Muscle layer of colon (tissue), 2 donors: ENCODE data around the gene DHFR.
"Not testable (repeated sequence)": the region's sequence is repeated elsewhere in the genome, so short reads cannot be mapped to it uniquely, and the experiment has no call there.

Experiments
- H3K27ac ChIP-seq: one replicate; pipeline ENCODE4 v1.7.0; 2013; ENCODE audit warnings: low read depth, mild to moderate bottlenecking, low read length, moderate library complexity
- H3K27me3 ChIP-seq, 2 donors: one replicate each; pipeline ENCODE4 v1.7.0; 2013; ENCODE audit warnings: low read length in 2 of 2, mild to moderate bottlenecking in 2 of 2; ENCODE audit not compliant: insufficient read depth in 2 of 2, control insufficient read depth in 1 of 2
- H3K36me3 ChIP-seq: one replicate; pipeline ENCODE4 v1.7.0; 2013; ENCODE audit warnings: mild to moderate bottlenecking, low read length; ENCODE audit not compliant: insufficient read depth
- H3K4me1 ChIP-seq: one replicate; pipeline ENCODE4 v1.7.0; 2013; ENCODE audit warnings: mild to moderate bottlenecking, low read length; ENCODE audit not compliant: insufficient read depth
- H3K4me3 ChIP-seq, 2 donors: one replicate each; pipeline ENCODE4 v1.7.0; 2013; ENCODE audit warnings: low read length in 2 of 2, low read depth in 1 of 2, mild to moderate bottlenecking in 1 of 2, moderate library complexity in 1 of 2
- H3K9ac ChIP-seq: one replicate; pipeline ENCODE4 v1.7.0; 2013; ENCODE audit warnings: low read length
- H3K9me3 ChIP-seq: one replicate; pipeline ENCODE4 v1.7.0; 2013; ENCODE audit warnings: mild to moderate bottlenecking, low read length
- donor health status: abdominal sarcoma.
- donor health status: Adenocarcinoma of cecum.

DHFR gene

DNA sequence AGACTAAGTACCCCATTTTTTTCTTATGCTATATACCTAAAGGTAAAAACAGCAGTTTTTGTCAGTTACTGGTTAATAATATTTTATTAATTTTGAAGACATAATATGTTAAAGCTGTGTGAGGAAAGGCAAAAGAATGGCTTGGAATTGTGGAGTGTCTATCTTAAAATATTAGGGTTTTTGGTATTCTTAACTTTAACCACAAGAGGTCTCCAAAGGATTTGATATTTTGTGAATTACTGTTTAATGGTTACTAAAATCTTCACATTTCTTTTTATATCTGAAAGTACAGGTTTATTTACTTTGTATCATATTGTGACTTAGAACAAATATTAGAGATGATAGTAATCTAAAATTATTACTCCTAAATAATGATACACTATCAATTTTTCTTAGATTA is 32.0 kb upstream of the DHFR start:
- H3K4me3 ChIP-seq: no peak overlapping the region
- H3K27ac ChIP-seq: no peak overlapping the region
- peaks cover 5% of the 10 kb centered on the region for H3K36me3 ChIP-seq
- no peak overlapping the region for H3K9ac ChIP-seq
- H3K27me3 ChIP-seq: no peaks in the 10 kb centered on the region
- no peaks in the 10 kb centered on the region for H3K4me1 ChIP-seq
- H3K9me3 ChIP-seq: no peaks in the 10 kb centered on the region

DNA sequence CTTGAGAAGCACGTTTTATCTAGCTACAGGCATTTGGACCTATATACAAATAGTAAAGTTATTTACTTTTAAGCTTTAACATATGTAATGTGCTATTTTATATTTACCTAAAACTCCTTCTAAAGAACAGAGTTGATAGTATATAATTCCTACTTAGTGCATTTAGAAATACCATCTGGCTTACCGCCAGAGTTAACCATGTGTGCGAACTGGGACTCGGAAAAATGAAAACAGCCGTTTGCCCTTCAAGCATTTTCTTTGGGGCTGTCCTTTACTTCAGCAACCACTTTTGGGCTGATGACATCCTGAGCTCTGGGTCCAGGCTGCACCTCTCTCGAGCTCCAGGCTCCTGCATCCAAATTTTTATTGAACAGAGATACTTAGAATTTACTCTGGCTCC is 21.9 kb upstream of the DHFR start:
- Histone ChIP-seq H3K4me1 (peaks cover 7% of the 10 kb centered on the region), H3K9me3 (no peaks in the 10 kb centered on the region), H3K27ac (no peak overlapping the region), H3K27me3 (no peaks in the 10 kb centered on the region), H3K9ac (no peak overlapping the region), H3K4me3 (no peak overlapping the region), H3K36me3 (no peaks in the 10 kb centered on the region)

DNA sequence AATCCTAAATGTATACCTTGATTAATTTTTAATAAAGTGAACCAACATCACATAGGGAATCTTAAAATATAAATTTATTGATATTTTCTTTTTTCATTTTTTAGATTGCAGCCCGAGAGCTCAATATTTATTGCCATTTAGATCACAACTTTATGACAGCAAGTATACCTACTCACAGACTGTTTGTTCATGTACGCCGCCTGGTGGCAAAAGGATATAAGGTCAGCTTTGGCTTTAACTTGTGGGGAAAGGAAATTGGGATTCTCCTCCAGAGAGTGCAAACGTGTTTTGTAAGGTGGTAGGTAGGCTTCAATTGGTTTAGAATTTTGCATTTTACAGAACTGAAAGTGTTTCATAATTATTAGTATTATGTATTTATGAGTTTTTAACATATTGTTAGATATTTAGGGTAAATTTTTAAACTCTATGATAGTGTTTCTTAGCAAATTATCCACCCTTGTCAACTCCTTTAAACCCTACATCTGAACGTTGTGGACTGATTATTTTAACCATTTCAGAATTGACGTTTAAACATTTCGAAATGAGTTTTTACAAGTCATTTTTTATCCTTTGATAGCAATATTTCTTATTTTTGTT is 17.5 kb upstream of the DHFR start:
- Histone ChIP-seq H3K36me3 (no peaks in the 10 kb centered on the region), H3K9ac (no peak overlapping the region), H3K4me3 (no peak overlapping the region), H3K27me3 (no peaks in the 10 kb centered on the region), H3K27ac (no peak overlapping the region), H3K9me3 (no peaks in the 10 kb centered on the region), H3K4me1 (no peaks in the 10 kb centered on the region)

DNA sequence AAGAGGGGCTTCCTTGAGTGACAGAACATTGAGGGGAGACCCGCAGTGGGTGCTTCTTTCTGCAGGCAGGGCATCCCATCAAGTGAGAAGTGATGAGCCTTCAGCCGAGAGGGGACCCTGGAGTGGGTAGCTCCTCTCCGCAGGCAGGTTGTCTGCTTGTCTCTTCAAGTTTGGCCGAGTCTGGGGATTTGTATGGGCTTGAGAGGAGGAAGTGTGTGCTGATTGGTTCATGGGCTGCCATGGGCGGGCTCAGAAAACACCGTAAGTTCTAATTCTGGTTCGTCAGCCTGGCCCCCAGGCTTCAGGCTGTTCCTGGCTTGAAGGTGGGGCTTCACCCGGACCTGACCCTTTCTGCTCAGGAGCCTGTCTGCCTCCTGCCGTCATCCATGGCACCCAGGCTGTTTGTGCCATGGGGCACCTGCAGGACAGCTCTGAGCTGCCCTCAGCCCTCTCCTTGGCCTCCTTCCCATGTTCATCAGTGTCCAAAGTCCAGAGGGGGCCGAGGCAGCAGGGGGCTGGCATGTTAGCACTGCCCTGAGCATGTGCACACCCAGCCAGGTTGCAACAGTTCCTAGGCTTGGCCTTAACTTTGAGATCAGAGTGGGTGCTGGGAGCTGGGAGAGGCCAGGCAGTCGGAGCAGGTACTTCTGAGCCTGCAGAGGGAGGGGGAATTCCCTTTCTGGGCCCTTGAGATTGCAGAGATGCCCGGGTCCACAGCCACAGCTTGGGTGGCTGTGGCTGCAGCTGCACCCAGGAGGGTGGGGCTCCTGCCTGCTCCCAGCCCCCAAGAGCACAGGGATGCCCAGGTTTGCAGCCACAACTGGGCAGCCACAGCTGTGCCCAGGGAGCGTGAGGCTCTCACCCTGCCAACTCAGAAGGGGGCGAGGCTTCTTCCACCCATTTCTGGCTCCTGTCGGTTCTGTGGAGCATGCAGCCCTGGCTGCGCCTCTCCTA is 13.5 kb upstream of the DHFR start:
- no peak overlapping the region for H3K4me3 ChIP-seq
- H3K9ac ChIP-seq: no peak overlapping the region
- peaks cover 17% of the 10 kb centered on the region for H3K36me3 ChIP-seq

DNA sequence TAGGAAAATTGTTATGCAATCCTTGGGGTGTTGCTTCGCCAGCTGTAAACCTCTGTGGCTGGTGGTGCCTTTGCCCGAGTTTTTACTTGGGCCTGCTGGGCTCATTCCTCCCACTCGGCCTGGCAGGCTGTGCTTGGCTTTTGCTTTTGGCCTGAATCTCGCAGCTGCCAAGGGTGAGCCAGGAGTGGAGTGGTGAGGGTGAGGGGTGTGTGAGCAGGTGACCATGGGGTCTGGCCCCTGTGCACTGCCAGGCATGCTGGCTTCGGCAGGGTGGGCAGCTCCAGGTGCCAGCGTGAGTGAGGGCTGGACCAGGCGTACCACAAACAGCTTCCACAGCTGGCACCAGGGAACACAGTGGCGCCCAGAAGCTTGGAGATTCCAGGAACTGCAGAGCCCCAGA is 12.6 kb upstream of the DHFR start:
- Histone ChIP-seq H3K4me3 (no peak overlapping the region), H3K9ac (no peak overlapping the region), H3K36me3 (peaks cover 17% of the 10 kb centered on the region), H3K27me3 (no peaks in the 10 kb centered on the region), H3K27ac (no peak overlapping the region), H3K4me1 (no peaks in the 10 kb centered on the region), H3K9me3 (no peaks in the 10 kb centered on the region)

More for the DNA sequence above, 13.5 kb upstream of the DHFR start:
- Histone ChIP-seq H3K9me3 (no peaks in the 10 kb centered on the region), H3K27ac (no peak overlapping the region), H3K4me1 (no peaks in the 10 kb centered on the region), H3K27me3 (no peaks in the 10 kb centered on the region)

DNA sequence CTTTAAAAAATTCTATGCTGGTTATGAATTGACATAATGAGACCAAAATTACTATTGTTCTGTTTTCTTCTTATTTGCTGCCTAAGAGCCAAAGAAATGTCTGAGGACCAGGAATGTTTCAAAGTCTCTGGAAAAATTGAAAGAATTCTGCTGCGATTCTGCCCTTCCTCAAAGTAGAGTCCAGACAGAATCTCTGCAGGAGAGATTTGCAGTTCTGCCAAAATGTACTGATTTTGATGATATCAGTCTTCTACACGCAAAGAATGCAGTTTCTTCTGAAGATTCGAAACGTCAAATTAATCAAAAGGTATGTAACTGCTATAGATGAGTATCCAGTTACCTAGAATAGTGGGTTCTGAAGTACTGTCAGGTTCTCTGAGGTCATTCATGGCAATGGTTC is 10.3 kb upstream of the DHFR start:
- H3K4me1 ChIP-seq: no peaks in the 10 kb centered on the region
- H3K4me3 ChIP-seq: no peak overlapping the region
- no peak overlapping the region for H3K9ac ChIP-seq
- H3K27me3 ChIP-seq: no peaks in the 10 kb centered on the region
- peaks cover 24% of the 10 kb centered on the region for H3K36me3 ChIP-seq
- H3K9me3 ChIP-seq: no peaks in the 10 kb centered on the region
- no peak overlapping the region for H3K27ac ChIP-seq

DNA sequence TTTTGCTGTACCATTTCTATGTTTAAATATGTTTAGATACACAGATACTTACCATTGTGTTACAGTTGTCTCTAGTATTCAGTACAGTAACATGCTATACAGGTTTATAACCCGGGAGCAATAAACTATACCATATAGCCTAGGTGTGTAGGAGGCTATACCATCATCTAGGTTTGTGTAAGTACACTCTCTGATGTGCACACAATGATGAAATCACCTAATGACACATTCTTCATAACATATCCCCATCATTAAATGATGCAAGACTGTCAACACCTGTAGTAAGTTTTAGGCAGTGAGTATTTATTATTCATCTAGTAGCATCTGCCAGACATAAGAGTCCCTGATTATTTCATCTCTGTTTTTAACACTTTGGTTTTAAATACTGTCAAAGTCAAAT is 7.3 kb upstream of the DHFR start:
- H3K9me3 ChIP-seq: no peaks in the 10 kb centered on the region
- H3K27ac ChIP-seq: no peak overlapping the region
- H3K9ac ChIP-seq: no peak overlapping the region
- no peak overlapping the region for H3K4me3 ChIP-seq
- H3K27me3 ChIP-seq: no peaks in the 10 kb centered on the region
- no peaks in the 10 kb centered on the region for H3K4me1 ChIP-seq
- peaks cover 28% of the 10 kb centered on the region for H3K36me3 ChIP-seq

DNA sequence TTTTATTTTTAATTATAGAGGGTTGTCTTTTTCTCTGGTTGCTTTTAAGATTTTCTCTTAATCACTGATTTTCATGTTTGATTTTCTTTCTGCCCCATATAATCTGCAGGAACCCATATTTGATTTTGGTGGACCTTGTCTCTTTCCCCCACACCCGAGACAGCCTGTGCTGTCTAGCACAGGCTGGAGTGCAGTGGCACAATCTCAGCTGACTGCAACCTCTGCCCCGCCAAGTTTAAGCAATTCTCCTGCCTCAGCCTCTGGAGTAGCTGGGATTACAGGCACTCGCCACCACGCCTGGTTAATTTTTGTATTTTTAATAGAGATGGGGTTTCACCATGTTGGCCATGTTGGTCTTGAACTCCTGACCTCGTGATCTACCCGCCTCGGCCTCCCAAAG is 5.9 kb upstream of the DHFR start:
- H3K9ac ChIP-seq, H3K9me3 ChIP-seq, H3K4me1 ChIP-seq, H3K27me3 ChIP-seq, H3K27ac ChIP-seq, H3K4me3 ChIP-seq: not testable (repeated sequence)
- peaks cover 18% of the 10 kb centered on the region for H3K36me3 ChIP-seq

DNA sequence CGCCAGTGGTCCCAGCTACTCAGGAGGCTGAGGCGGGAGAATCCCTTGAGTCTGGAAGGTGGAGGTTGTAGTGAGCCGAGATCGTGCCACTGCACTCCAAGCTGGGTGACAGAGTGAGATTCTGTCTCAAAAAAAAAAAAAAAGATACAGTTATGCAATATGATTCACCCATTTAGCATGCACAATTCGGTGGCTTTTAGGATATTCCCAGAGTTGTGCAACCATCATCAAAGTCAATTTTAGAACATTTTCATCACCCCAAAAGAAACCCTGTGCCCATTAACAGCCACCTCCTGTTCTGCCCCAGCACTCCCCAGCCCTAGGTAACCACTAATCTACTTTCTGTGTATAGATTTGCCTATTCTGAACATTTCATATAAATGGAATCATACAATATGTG is 4.3 kb upstream of the DHFR start:
- no peaks in the 10 kb centered on the region for H3K27me3 ChIP-seq
- no peak overlapping the region for H3K4me3 ChIP-seq
- H3K36me3 ChIP-seq: peaks cover 10% of the 10 kb centered on the region
- no peaks in the 10 kb centered on the region for H3K9me3 ChIP-seq
- H3K4me1 ChIP-seq: peaks cover 8% of the 10 kb centered on the region
- no peak overlapping the region for H3K27ac ChIP-seq
- H3K9ac ChIP-seq: no peak overlapping the region

DNA sequence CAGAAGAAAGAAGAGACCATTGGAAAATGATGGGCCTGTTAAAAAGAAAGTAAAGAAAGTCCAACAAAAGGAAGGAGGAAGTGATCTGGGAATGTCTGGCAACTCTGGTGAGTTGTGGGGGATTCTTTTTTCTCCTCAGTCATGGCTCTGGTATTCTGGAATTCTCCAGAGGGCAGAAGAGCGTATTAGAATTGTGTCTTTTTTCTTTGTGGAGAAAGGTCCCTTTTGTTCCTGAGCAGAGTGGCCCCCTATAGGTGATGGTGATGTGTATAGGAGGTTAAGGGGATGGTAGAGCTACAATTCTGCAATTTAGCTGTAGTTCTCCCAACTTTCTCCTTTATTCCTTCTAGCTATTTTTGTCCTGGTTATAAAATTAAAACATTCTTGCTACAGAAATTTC is 1.6 kb upstream of the DHFR start:
- Histone ChIP-seq H3K9me3 (no peaks in the 10 kb centered on the region), H3K4me3 (no peak overlapping the region), H3K4me1 (peaks cover 19% of the 10 kb centered on the region), H3K27ac (no peak overlapping the region), H3K36me3 (peaks cover 4% of the 10 kb centered on the region), H3K9ac (no peak overlapping the region), H3K27me3 (no peaks in the 10 kb centered on the region)

DNA sequence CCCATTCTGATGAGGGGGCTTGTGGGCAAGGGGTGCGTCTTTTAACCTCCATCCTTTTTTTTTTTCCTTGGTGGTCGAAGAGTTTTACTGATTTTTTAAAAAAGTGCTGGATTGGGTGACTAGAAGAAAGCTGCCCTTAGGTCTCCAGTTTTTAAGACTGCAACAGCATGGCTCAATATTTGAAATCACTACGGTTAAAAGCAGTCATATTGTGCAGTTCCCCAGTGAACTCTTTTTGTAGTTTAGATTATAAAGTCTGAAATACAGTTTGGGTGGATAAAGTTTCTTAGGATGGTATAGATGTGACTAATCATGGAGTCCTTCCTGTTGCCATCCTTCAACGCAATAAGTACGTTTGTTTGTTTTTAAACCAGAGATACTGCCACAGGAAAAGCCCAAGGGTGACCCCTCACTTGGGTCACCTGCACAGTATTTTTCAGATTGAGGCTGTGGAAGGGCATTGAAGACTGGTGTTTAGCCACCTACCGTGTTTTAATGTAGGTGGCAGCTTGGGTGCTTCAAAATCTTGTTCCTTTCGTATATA is 520 bp upstream of the DHFR start:
- Histone ChIP-seq H3K4me1 (peaks cover 19% of the 10 kb centered on the region), H3K27ac (peak overlapping the region; percentile 95), H3K36me3 (peaks cover 4% of the 10 kb centered on the region), H3K4me3 (peak overlapping the region; percentile 67 to 95), H3K27me3 (no peaks in the 10 kb centered on the region), H3K9me3 (no peaks in the 10 kb centered on the region), H3K9ac (peak overlapping the region; percentile 65)
